Mesenchymal stem cell (in vitro differentiated cells and primary cell): ENCODE results near the gene CDH5.
A peak's percentile ranks its signal among the peaks of the same experiment; 100 is the strongest.

Experiments
- DNase-seq: peaks from one replicate; pipeline ENCODE4 v3.0.0-alpha.2; 2013
- H2AFZ ChIP-seq: one replicate; pipeline ENCODE4 v1.6.1; 2013; ENCODE audit warnings: low read depth, mild to moderate bottlenecking, control low read depth, inconsistent platforms, low read length, moderate library complexity
- H2AK5ac ChIP-seq: 2 replicates; pipeline ENCODE4 v1.6.1; 2013; ENCODE audit warnings: low read length, moderate library complexity, mild to moderate bottlenecking, inconsistent platforms; ENCODE audit not compliant: severe bottlenecking
- H2BK120ac ChIP-seq: one replicate; pipeline ENCODE4 v1.6.1; 2013; ENCODE audit warnings: low read depth, mild to moderate bottlenecking, inconsistent platforms, low read length, moderate library complexity
- H2BK12ac ChIP-seq, 2 experiments: one replicate each; pipeline ENCODE4 v1.6.1; 2013; ENCODE audit warnings: inconsistent platforms in 2 of 2, low read length in 2 of 2, mild to moderate bottlenecking in 2 of 2, moderate library complexity in 2 of 2, control low read depth in 1 of 2
- H2BK15ac ChIP-seq: one replicate; pipeline ENCODE4 v1.6.1; 2013; ENCODE audit warnings: mild to moderate bottlenecking, low read depth, inconsistent platforms; ENCODE audit not compliant: poor library complexity, severe bottlenecking
- H2BK5ac ChIP-seq: 2 replicates; pipeline ENCODE4 v1.6.1; 2013; ENCODE audit warnings: low read depth, mild to moderate bottlenecking, low read length, control low read depth, inconsistent platforms; ENCODE audit not compliant: poor library complexity, severe bottlenecking
- H3K14ac ChIP-seq, 2 experiments: one replicate each; pipeline ENCODE4 v1.6.1; 2013; ENCODE audit warnings: inconsistent platforms in 2 of 2, low read length in 2 of 2, control low read depth in 1 of 2, mild to moderate bottlenecking in 1 of 2, moderate library complexity in 1 of 2
- H3K18ac ChIP-seq, 2 experiments: one replicate each; pipeline ENCODE4 v1.6.1; 2013; ENCODE audit warnings: inconsistent platforms in 2 of 2, low read length in 2 of 2, control low read depth in 1 of 2, low read depth in 1 of 2, mild to moderate bottlenecking in 1 of 2
- H3K23ac ChIP-seq, 2 experiments: one replicate each; pipeline ENCODE4 v1.6.1; 2013; ENCODE audit warnings: inconsistent platforms in 2 of 2, low read length in 2 of 2, mild to moderate bottlenecking in 2 of 2, moderate library complexity in 2 of 2, control low read depth in 1 of 2
- H3K27ac ChIP-seq: 2 replicates; pipeline ENCODE4 v1.5.1; 2013; ENCODE audit warnings: mild to moderate bottlenecking, moderate library complexity, low read length, control low read depth, inconsistent platforms; ENCODE audit not compliant: poor library complexity, severe bottlenecking
- H3K27me3 ChIP-seq, 2 experiments: 2 replicates each; pipeline versions ENCODE4 v1.6.1 to v1.7.0; 2013; ENCODE audit warnings: low read length in 2 of 2, mild to moderate bottlenecking in 2 of 2, moderate library complexity in 2 of 2, control low read depth in 1 of 2, inconsistent platforms in 1 of 2; ENCODE audit not compliant: control insufficient read depth in 1 of 2, insufficient read depth in 1 of 2
- H3K36me3 ChIP-seq, 2 experiments: 2 replicates each; pipeline versions ENCODE4 v1.6.1 to v1.7.0; 2013; ENCODE audit warnings: low read length in 2 of 2, control low read depth in 1 of 2, inconsistent platforms in 1 of 2, low read depth in 1 of 2, mild to moderate bottlenecking in 1 of 2; ENCODE audit not compliant: insufficient read depth in 2 of 2, control insufficient read depth in 1 of 2
- H3K4ac ChIP-seq, 2 experiments: one replicate each; pipeline ENCODE4 v1.6.1; 2013; ENCODE audit warnings: inconsistent platforms in 2 of 2, low read length in 2 of 2, mild to moderate bottlenecking in 2 of 2, moderate library complexity in 2 of 2, control low read depth in 1 of 2, low read depth in 1 of 2
- H3K4me1 ChIP-seq: 2 replicates; pipeline ENCODE4 v1.6.1; 2013; ENCODE audit warnings: low read depth, low read length, control low read depth; ENCODE audit not compliant: control insufficient read depth, insufficient read depth
- H3K4me2 ChIP-seq: 2 replicates; pipeline ENCODE4 v1.6.1; 2013; ENCODE audit warnings: low read length, mild to moderate bottlenecking, inconsistent platforms; ENCODE audit not compliant: poor library complexity, severe bottlenecking
- H3K4me3 ChIP-seq, 2 experiments: 2 replicates each; pipeline versions ENCODE4 v1.5.1 to v1.7.0; 2013; ENCODE audit warnings: low read length in 2 of 2, mild to moderate bottlenecking in 2 of 2, control low read depth in 1 of 2, low read depth in 1 of 2; ENCODE audit not compliant: insufficient read depth in 1 of 2
- H3K79me1 ChIP-seq: replicated peaks from 2 replicates; pipeline ENCODE4 v1.6.1; 2013; ENCODE audit warnings: mild to moderate bottlenecking, control low read depth, low read length, inconsistent platforms; ENCODE audit not compliant: poor library complexity, severe bottlenecking
- H3K9ac ChIP-seq: 2 replicates; pipeline ENCODE4 v1.7.0; 2013; ENCODE audit warnings: mild to moderate bottlenecking, low read length, moderate library complexity
- H3K9me3 ChIP-seq: 2 replicates; pipeline ENCODE4 v1.7.0; 2013; ENCODE audit warnings: mild to moderate bottlenecking, low read length; ENCODE audit not compliant: control insufficient read depth
- H4K8ac ChIP-seq: one replicate; pipeline ENCODE4 v1.6.1; 2013; ENCODE audit warnings: inconsistent platforms, mild to moderate bottlenecking, low read length, moderate library complexity
- H4K91ac ChIP-seq: one replicate; pipeline ENCODE4 v1.6.1; 2013; ENCODE audit warnings: mild to moderate bottlenecking, low read length, inconsistent platforms
- WGBS: methylation state at CpG from one replicate; pipeline ENCODE4 v1.1.7; 2013; ENCODE audit warnings: mixed read lengths; 5-methylcytosine and 5-hydroxymethylcytosine counted together

CDH5 gene

GRCh38 chr16:66400503-66401380 lies 34.3 kb downstream of the CDH5 start:
- no peaks in the 10 kb centered on the region for H3K79me1 ChIP-seq
- 92% methylated on average over 18 of the region's 20 CpGs for WGBS
- H2AFZ ChIP-seq = no peak overlapping the region
- peak overlapping the region in 1 of 2 experiments; percentile 9 for H3K4me3 ChIP-seq
- H3K9ac ChIP-seq = no peak overlapping the region
- H4K8ac ChIP-seq = peak overlapping the region; percentile 29
- H3K23ac ChIP-seq = no peak overlapping the region
- H2BK5ac ChIP-seq = no peak overlapping the region
- H4K91ac ChIP-seq = no peak overlapping the region
- no peak overlapping the region for H3K18ac ChIP-seq
- H2BK15ac ChIP-seq = no peak overlapping the region
- peaks cover 7% of the 10 kb centered on the region for H3K9me3 ChIP-seq
- H3K4me2 ChIP-seq = no peak overlapping the region
- H2BK120ac ChIP-seq = no peak overlapping the region
- no peak overlapping the region for H3K4ac ChIP-seq
- H3K27ac ChIP-seq = no peak overlapping the region
- H2BK12ac ChIP-seq = no peak overlapping the region
- peaks cover 0 to 23% of the 10 kb centered on the region in 2 experiments for H3K27me3 ChIP-seq
- no peak overlapping the region for H3K14ac ChIP-seq
- H3K4me1 ChIP-seq = peaks cover 10% of the 10 kb centered on the region
- DNase-seq = no peak
- H2AK5ac ChIP-seq = peak overlapping the region; percentile 6
- no peaks in the 10 kb centered on the region for H3K36me3 ChIP-seq

GRCh38 chr16:66401610-66402009 lies 35.1 kb downstream of the CDH5 start:
- H2AFZ ChIP-seq = no peak overlapping the region
- H3K9me3 ChIP-seq = peaks cover 7% of the 10 kb centered on the region
- no peak overlapping the region for H2BK12ac ChIP-seq
- peaks cover 14% of the 10 kb centered on the region for H3K4me1 ChIP-seq
- no peak overlapping the region for H3K23ac ChIP-seq
- H2BK5ac ChIP-seq = no peak overlapping the region
- no peak overlapping the region for H3K4me3 ChIP-seq
- H3K18ac ChIP-seq = no peak overlapping the region
- H3K9ac ChIP-seq = no peak overlapping the region
- 82% methylated on average over 9 of the region's 11 CpGs for WGBS
- H3K4me2 ChIP-seq = no peak overlapping the region
- H3K27me3 ChIP-seq = peaks cover 0 to 23% of the 10 kb centered on the region in 2 experiments
- H4K91ac ChIP-seq = no peak overlapping the region
- H2AK5ac ChIP-seq = no peak overlapping the region
- H3K36me3 ChIP-seq = no peaks in the 10 kb centered on the region
- no peak overlapping the region for H3K14ac ChIP-seq
- no peak overlapping the region for H3K4ac ChIP-seq
- no peak for DNase-seq
- no peak overlapping the region for H4K8ac ChIP-seq
- no peak overlapping the region for H3K27ac ChIP-seq
- H2BK15ac ChIP-seq = no peak overlapping the region
- H2BK120ac ChIP-seq = no peak overlapping the region
- no peaks in the 10 kb centered on the region for H3K79me1 ChIP-seq

- no peak overlapping the region for H2AK5ac ChIP-seq
- no peak overlapping the region for H2BK5ac ChIP-seq
- H3K27me3 ChIP-seq = peaks cover 0 to 23% of the 10 kb centered on the region in 2 experiments
- H3K79me1 ChIP-seq = no peaks in the 10 kb centered on the region
- no peak overlapping the region for H2AFZ ChIP-seq
- H3K9me3 ChIP-seq = peaks cover 7% of the 10 kb centered on the region
- no peak overlapping the region for H3K27ac ChIP-seq
- H3K18ac ChIP-seq = no peak overlapping the region
- no peak overlapping the region for H3K23ac ChIP-seq
- H3K4me2 ChIP-seq = no peak overlapping the region
- 80% methylated on average over 3 of the region's 12 CpGs for WGBS
- no peak overlapping the region for H3K9ac ChIP-seq
- DNase-seq = no peak
- H2BK120ac ChIP-seq = no peak overlapping the region
- no peak overlapping the region for H3K14ac ChIP-seq
- H3K4me1 ChIP-seq = peaks cover 18% of the 10 kb centered on the region
- no peak overlapping the region for H4K8ac ChIP-seq
- H3K4ac ChIP-seq = no peak overlapping the region
- H3K36me3 ChIP-seq = no peaks in the 10 kb centered on the region
- H3K4me3 ChIP-seq = no peak overlapping the region
- no peak overlapping the region for H2BK15ac ChIP-seq
- no peak overlapping the region for H2BK12ac ChIP-seq
- H4K91ac ChIP-seq = no peak overlapping the region
Measured at GRCh38 chr16:66402166-66402565, 35.7 kb downstream of the CDH5 start.

GRCh38 chr16:66402591-66403230 lies 36.2 kb downstream of the CDH5 start:
- H3K4ac ChIP-seq = no peak overlapping the region
- H2BK15ac ChIP-seq = no peak overlapping the region
- H3K4me3 ChIP-seq = no peak overlapping the region
- peaks cover 0 to 23% of the 10 kb centered on the region in 2 experiments for H3K27me3 ChIP-seq
- H3K36me3 ChIP-seq = no peaks in the 10 kb centered on the region
- no peak overlapping the region for H3K27ac ChIP-seq
- no peak overlapping the region for H2AK5ac ChIP-seq
- H2BK12ac ChIP-seq = no peak overlapping the region
- no peak for DNase-seq
- 94% methylated on average over 60 of the region's 61 CpGs for WGBS
- peaks cover 7% of the 10 kb centered on the region for H3K9me3 ChIP-seq
- H3K4me1 ChIP-seq = peaks cover 18% of the 10 kb centered on the region
- no peak overlapping the region for H2AFZ ChIP-seq
- H3K23ac ChIP-seq = no peak overlapping the region
- no peak overlapping the region for H4K91ac ChIP-seq
- no peak overlapping the region for H2BK5ac ChIP-seq
- no peak overlapping the region for H2BK120ac ChIP-seq
- H3K14ac ChIP-seq = no peak overlapping the region
- no peak overlapping the region for H3K18ac ChIP-seq
- H3K4me2 ChIP-seq = no peak overlapping the region
- no peak overlapping the region for H4K8ac ChIP-seq
- no peak overlapping the region for H3K9ac ChIP-seq
- H3K79me1 ChIP-seq = no peaks in the 10 kb centered on the region
